Neural progenitor cell (in vitro differentiated cells): ENCODE measurements around the gene PHC1. TPM values are rescaled to one million over a fixed set of nuclear protein-coding genes. Genes with fewer than 3 reads are reported as not detected.

ENCODE experiments used
- DNase-seq: peaks from one replicate; pipeline ENCODE4 v3.0.0-alpha.2; 2016; ENCODE audit warnings: low spot score
- H2AFZ ChIP-seq: fragments of 200-600 bp; sonication (generic); replicated peaks from 2 replicates; pipeline ENCODE4 v1.6.1; 2016; ENCODE audit warnings: antibody characterized with exemption
- H3F3A ChIP-seq: fragments of 200-600 bp; sonication (generic); 2 replicates; pipeline ENCODE4 v1.6.1; 2016; ENCODE audit warnings: antibody characterized with exemption, low read depth
- H3K27ac ChIP-seq: fragments of 200-600 bp; sonication (generic); 2 replicates; pipeline ENCODE4 v1.5.1; 2016; ENCODE audit warnings: mild to moderate bottlenecking
- H3K27me3 ChIP-seq: fragments of 200-600 bp; sonication (generic); 2 replicates; pipeline ENCODE4 v1.6.1; 2016; ENCODE audit warnings: mild to moderate bottlenecking, moderate library complexity
- H3K36me3 ChIP-seq: fragments of 200-600 bp; sonication (generic); 2 replicates; pipeline ENCODE4 v1.5.1; 2016
- H3K4me1 ChIP-seq: fragments of 200-600 bp; sonication (generic); 2 replicates; pipeline ENCODE4 v1.6.1; 2016; ENCODE audit warnings: mixed run types
- H3K4me2 ChIP-seq: fragments of 200-600 bp; sonication (generic); 2 replicates; pipeline ENCODE4 v1.6.1; 2016
- H3K4me3 ChIP-seq: fragments of 200-600 bp; sonication (generic); 2 replicates; pipeline ENCODE4 v1.5.1; 2016
- H3K79me2 ChIP-seq: fragments of 200-600 bp; sonication (generic); 2 replicates; pipeline ENCODE4 v1.6.1; 2016; ENCODE audit warnings: low read depth
- H3K9ac ChIP-seq: fragments of 200-600 bp; sonication (generic); 2 replicates; pipeline ENCODE4 v1.6.1; 2016
- H3K9me3 ChIP-seq: fragments of 200-600 bp; sonication (generic); 2 replicates; pipeline ENCODE4 v1.5.1; 2016; ENCODE audit warnings: low read depth
- H4K20me1 ChIP-seq: fragments of 200-600 bp; sonication (generic); 2 replicates; pipeline ENCODE4 v1.6.1; 2016; ENCODE audit warnings: low read depth
- H3K27ac Mint-ChIP-seq: 3 replicates; pipeline ENCODE4 v1.8.0; 2021; ENCODE audit warnings: mixed read lengths
- H3K27me3 Mint-ChIP-seq: 2 replicates; pipeline ENCODE4 v1.8.0; 2022; ENCODE audit warnings: low read depth, mild to moderate bottlenecking, inconsistent platforms, moderate library complexity, mixed read lengths; ENCODE audit not compliant: insufficient read depth
- H3K36me3 Mint-ChIP-seq: 3 replicates; pipeline ENCODE4 v1.8.0; 2021; ENCODE audit warnings: mixed read lengths
- H3K4me1 Mint-ChIP-seq: 3 replicates; pipeline ENCODE4 v1.8.0; 2021; ENCODE audit warnings: mixed read lengths
- H3K4me3 Mint-ChIP-seq: 3 replicates; pipeline ENCODE4 v1.8.0; 2021; ENCODE audit warnings: mild to moderate bottlenecking, moderate library complexity, mixed read lengths
- H3K9me3 Mint-ChIP-seq: 3 replicates; pipeline ENCODE4 v1.8.0; 2020; ENCODE audit warnings: mixed read lengths
- EZH2 ChIP-seq: fragments of 200-600 bp; sonication (generic); IDR thresholded peaks from 2 replicates; pipeline ENCODE4 v1.6.1; 2017; ENCODE audit warnings: antibody characterized with exemption, mild to moderate bottlenecking, moderate library complexity
- EZH2phosphoT487 ChIP-seq: fragments of 200-600 bp; sonication (generic); IDR thresholded peaks from 2 replicates; pipeline ENCODE4 v1.6.1; 2017; ENCODE audit warnings: antibody characterized with exemption
- total RNA-seq: library from RNA; depleted of rRNA; stranded (reverse); fragments of >200 nt; gene quantifications from 2 replicates; pipeline ENCODE4 v1.2.3, GENCODE V29; 2015; ENCODE audit warnings: low replicate concordance
- TF ChIP-seq, protein P1 (sequence below): fragments of 200-600 bp; sonication (generic); IDR thresholded peaks from 2 replicates; pipeline ENCODE4 v1.5.1; 2017; ENCODE audit warnings: antibody characterized with exemption, mild to moderate bottlenecking

Gene PHC1
- total RNA-seq, 1 donor from 2014 or later, result 62.7 TPM

DNA sequence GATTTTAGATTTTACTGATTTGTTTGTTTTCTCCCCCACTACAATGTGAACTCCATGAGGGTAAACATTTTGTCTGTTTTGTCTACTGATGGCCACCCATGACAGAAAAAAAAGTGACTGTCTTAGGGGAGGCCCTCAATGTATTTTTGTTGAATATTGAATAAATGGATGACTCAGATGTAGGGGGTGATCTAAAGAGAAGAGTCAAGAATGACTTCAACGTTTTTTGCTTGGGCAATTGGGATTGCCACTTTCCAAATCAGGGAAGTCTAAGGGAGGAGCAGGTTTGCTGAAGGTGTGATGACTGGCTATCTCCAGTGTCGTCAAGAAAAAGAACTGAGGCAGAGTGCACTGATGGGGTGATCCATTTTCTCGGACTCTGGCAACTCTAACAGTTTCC is 10.7 kb upstream of the PHC1 start:
- H4K20me1 ChIP-seq, result no peaks in the 10 kb centered on the region
- H3K27me3 ChIP-seq, result no peaks in the 10 kb centered on the region
- Mint-ChIP-seq H3K27me3 (peaks cover 6% of the 10 kb centered on the region), H3K4me3 (no peak overlapping the region), H3K4me1 (peaks cover 19% of the 10 kb centered on the region), H3K36me3 (no peaks in the 10 kb centered on the region), H3K27ac (no peak overlapping the region), H3K9me3 (peaks cover 6% of the 10 kb centered on the region)
- peaks cover 18% of the 10 kb centered on the region for H3K4me1 ChIP-seq
- no peaks in the 10 kb centered on the region for H3K79me2 ChIP-seq
- H3K4me3 ChIP-seq, result no peak overlapping the region
- TF ChIP-seq, protein P1, sequence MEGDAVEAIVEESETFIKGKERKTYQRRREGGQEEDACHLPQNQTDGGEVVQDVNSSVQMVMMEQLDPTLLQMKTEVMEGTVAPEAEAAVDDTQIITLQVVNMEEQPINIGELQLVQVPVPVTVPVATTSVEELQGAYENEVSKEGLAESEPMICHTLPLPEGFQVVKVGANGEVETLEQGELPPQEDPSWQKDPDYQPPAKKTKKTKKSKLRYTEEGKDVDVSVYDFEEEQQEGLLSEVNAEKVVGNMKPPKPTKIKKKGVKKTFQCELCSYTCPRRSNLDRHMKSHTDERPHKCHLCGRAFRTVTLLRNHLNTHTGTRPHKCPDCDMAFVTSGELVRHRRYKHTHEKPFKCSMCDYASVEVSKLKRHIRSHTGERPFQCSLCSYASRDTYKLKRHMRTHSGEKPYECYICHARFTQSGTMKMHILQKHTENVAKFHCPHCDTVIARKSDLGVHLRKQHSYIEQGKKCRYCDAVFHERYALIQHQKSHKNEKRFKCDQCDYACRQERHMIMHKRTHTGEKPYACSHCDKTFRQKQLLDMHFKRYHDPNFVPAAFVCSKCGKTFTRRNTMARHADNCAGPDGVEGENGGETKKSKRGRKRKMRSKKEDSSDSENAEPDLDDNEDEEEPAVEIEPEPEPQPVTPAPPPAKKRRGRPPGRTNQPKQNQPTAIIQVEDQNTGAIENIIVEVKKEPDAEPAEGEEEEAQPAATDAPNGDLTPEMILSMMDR, result no peak
- TF ChIP-seq EZH2, result no peak
- no peak for TF ChIP-seq EZH2phosphoT487
- no peak overlapping the region for H2AFZ ChIP-seq
- peaks cover 11% of the 10 kb centered on the region for H3F3A ChIP-seq
- no peak for DNase-seq
- no peak overlapping the region for H3K27ac ChIP-seq
- H3K4me2 ChIP-seq, result no peak overlapping the region
- H3K36me3 ChIP-seq, result no peaks in the 10 kb centered on the region
- no peak overlapping the region for H3K9ac ChIP-seq
- H3K9me3 ChIP-seq, result no peaks in the 10 kb centered on the region

- H3K27me3 Mint-ChIP-seq, result peaks cover 2% of the 10 kb centered on the region
- H3K9ac ChIP-seq, result no peak overlapping the region
- H3K4me3 Mint-ChIP-seq, result no peak overlapping the region
- H3K4me2 ChIP-seq, result no peak overlapping the region
- no peaks in the 10 kb centered on the region for H3K9me3 ChIP-seq
- H4K20me1 ChIP-seq, result no peaks in the 10 kb centered on the region
- H2AFZ ChIP-seq, result no peak overlapping the region
- no peak overlapping the region for H3K27ac ChIP-seq
- no peak overlapping the region for H3K27ac Mint-ChIP-seq
- peaks cover 6% of the 10 kb centered on the region for H3K9me3 Mint-ChIP-seq
- peaks cover 20% of the 10 kb centered on the region for H3K4me1 Mint-ChIP-seq
- no peak for DNase-seq
- H3K36me3 Mint-ChIP-seq, result no peaks in the 10 kb centered on the region
- H3K4me3 ChIP-seq, result no peak overlapping the region
- H3K27me3 ChIP-seq, result no peaks in the 10 kb centered on the region
- H3F3A ChIP-seq, result peaks cover 11% of the 10 kb centered on the region
- no peaks in the 10 kb centered on the region for H3K79me2 ChIP-seq
- no peaks in the 10 kb centered on the region for H3K36me3 ChIP-seq
- no peak for TF ChIP-seq EZH2phosphoT487
- TF ChIP-seq EZH2, result no peak
- TF ChIP-seq, protein P1, result no peak
- peaks cover 18% of the 10 kb centered on the region for H3K4me1 ChIP-seq
Observed at GRCh38 chr12:8904665-8905064, 9.6 kb upstream of the PHC1 start.

DNA sequence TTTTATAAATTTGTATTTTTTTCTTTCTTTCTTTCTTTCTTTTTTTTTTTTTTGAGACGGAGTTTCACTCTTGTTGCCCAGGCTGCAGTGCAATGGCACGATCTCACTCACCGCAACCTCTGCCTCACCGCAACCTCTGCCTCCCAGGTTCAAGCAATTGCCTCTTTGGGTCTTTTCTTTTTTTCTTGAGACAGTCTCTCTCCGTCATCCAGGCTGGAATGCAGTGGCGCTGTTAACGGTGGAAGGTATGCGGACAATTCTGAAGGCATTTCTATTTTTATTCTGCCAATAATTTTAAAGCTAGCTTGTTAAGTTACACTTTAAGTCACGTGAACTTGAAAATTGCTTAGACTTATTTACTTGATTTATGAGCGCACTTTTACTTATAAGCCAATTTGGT is 8.8 kb upstream of the PHC1 start:
- DNase-seq, result peak; percentile 27
- H3K27me3 ChIP-seq, result no peaks in the 10 kb centered on the region
- H3K27ac ChIP-seq, result no peak overlapping the region
- no peaks in the 10 kb centered on the region for H3K36me3 ChIP-seq
- no peaks in the 10 kb centered on the region for H3K79me2 ChIP-seq
- no peak overlapping the region for H3K4me2 ChIP-seq
- H2AFZ ChIP-seq, result peak overlapping the region; percentile 74
- H3K27ac Mint-ChIP-seq, result no peak overlapping the region
- no peaks in the 10 kb centered on the region for H3K9me3 ChIP-seq
- H3K9ac ChIP-seq, result no peak overlapping the region
- H3K4me3 ChIP-seq, result no peak overlapping the region
- H4K20me1 ChIP-seq, result no peaks in the 10 kb centered on the region
- peaks cover 6% of the 10 kb centered on the region for H3K9me3 Mint-ChIP-seq
- H3K4me1 ChIP-seq, result peaks cover 18% of the 10 kb centered on the region
- peaks cover 2% of the 10 kb centered on the region for H3K27me3 Mint-ChIP-seq
- H3K4me1 Mint-ChIP-seq, result peaks cover 23% of the 10 kb centered on the region
- no peaks in the 10 kb centered on the region for H3K36me3 Mint-ChIP-seq
- TF ChIP-seq, protein P1, result no peak
- TF ChIP-seq EZH2phosphoT487 (no peak), EZH2 (no peak)
- no peak overlapping the region for H3K4me3 Mint-ChIP-seq
- H3F3A ChIP-seq, result peaks cover 15% of the 10 kb centered on the region
